Uterus (tissue), 2 donors: ENCODE data around the gene FCHO2.

Source experiments
- POLR2A ChIP-seq, 2 donors: fragments of 450-650 bp; IDR thresholded peaks; one replicate each; pipeline ENCODE4 v1.6.1; 2016; ENCODE audit warnings: antibody characterized with exemption in 2 of 2, mild to moderate bottlenecking in 1 of 2, moderate library complexity in 1 of 2
- TF ChIP-seq, protein P1 (sequence below), 4 experiments: fragments of 200-600 bp in 2 of 4; fragments of 450-650 bp in 2 of 4; sonication (generic) in 2 of 4; IDR thresholded peaks; one replicate each; pipeline ENCODE4 v1.5.1; 2016 to 2019; ENCODE audit warnings: antibody characterized with exemption in 4 of 4, mild to moderate bottlenecking in 2 of 4, moderate library complexity in 1 of 4

DNA sequence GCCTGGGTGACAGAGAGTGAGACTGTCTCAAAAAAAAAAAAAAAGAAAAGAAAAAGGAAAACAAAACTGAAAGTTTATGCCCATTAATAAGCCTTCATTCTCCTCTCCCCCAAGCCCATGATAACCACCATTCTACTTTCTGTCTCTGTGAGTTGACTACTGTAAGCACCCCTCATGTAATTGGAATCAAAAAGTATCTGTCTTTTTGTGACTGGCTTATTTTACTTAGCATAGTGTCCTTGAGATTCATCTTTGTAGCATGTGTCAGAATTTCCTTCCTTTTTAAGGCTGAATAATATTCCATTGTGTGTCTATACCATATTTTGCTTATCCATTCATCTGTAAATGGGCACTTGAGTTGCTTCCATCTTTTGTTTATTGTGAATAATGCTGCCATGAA, 150.5 kb downstream of the FCHO2 start:
- TF ChIP-seq, protein P1, sequence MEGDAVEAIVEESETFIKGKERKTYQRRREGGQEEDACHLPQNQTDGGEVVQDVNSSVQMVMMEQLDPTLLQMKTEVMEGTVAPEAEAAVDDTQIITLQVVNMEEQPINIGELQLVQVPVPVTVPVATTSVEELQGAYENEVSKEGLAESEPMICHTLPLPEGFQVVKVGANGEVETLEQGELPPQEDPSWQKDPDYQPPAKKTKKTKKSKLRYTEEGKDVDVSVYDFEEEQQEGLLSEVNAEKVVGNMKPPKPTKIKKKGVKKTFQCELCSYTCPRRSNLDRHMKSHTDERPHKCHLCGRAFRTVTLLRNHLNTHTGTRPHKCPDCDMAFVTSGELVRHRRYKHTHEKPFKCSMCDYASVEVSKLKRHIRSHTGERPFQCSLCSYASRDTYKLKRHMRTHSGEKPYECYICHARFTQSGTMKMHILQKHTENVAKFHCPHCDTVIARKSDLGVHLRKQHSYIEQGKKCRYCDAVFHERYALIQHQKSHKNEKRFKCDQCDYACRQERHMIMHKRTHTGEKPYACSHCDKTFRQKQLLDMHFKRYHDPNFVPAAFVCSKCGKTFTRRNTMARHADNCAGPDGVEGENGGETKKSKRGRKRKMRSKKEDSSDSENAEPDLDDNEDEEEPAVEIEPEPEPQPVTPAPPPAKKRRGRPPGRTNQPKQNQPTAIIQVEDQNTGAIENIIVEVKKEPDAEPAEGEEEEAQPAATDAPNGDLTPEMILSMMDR (IDR thresholded peaks at IDR 0.05), result no peak
- TF ChIP-seq POLR2A (IDR thresholded peaks at IDR 0.05), result no peak
